AG04449 (cell line): ENCODE measurements around the gene PLEKHA6.

Experiments
- CTCF ChIA-PET: fragments of 350-600 bp; formaldehyde crosslinking; extraction: SDS; loops from one replicate; lab custom pipeline; 2021; ENCODE audit warnings: antibody characterized with exemption; lab: Yijun Ruan, JAX
- POLR2A ChIA-PET: fragments of 400-600, 350-600 bp; formaldehyde crosslinking; extraction: SDS; loops from one replicate; lab custom pipeline; 2020; ENCODE audit warnings: antibody characterized with exemption, inconsistent platforms; lab: Yijun Ruan, JAX
- DNase-seq: peaks from one replicate; pipeline ENCODE4 v3.0.0-alpha.2; 2010; ENCODE audit warnings: low read depth, low spot score
- H3K4me3 ChIP-seq: 2 replicates; pipeline ENCODE4 v1.5.1; 2011; ENCODE audit warnings: low read depth, mild to moderate bottlenecking, control low read depth, low read length
- TF ChIP-seq, protein P1 (sequence below): IDR thresholded peaks from one replicate; pipeline ENCODE4 v1.5.1; 2011; ENCODE audit warnings: mild to moderate bottlenecking, moderate library complexity, low read length, control low read depth, inconsistent platforms; ENCODE audit not compliant: insufficient read depth; ENCODE audit errors: missing control alignments

PLEKHA6 gene

DNA sequence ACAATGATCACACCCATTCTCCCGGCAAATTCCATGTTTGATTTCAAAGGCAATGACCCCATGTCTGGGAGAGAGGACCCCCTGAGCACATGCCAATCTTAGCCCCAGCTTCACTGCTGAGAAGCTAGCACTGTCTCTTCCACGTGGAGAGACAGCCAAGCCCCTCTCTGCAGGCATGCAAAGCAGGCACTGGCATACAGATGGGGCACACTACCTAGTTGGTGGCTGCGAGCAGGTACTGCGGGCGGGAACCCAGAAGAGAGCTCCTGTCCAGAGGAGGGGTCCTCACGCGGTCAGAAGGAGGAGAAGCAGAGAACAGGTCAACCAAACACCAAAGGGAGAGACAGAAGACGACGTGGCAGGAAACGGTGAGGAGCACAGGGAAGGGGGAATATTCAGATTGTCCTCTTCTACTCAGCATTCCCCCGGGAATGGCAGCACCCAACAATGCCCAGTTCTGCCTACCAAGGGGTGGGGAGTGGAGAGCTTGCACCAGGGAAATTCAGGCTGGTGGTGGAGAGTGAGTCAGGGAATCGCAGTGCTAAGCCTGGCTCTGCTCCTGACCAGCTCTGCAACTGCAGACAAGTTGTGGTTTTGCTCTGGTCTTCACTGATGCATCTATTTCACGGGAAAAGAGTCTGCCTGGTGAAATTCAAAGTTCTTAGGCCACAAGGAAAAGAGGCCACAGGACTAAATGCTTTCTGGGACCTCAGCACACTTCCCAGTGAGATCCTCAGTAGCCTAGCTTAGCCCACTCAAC lies 97.8 kb downstream of the PLEKHA6 start:
- no peak overlapping the region for H3K4me3 ChIP-seq
- ChIA-PET POLR2A (no interaction called here), CTCF (interaction anchor here (0.6 to 15.3 kb wide), 10 partner anchors 9 to 401 kb away, joined by 3 to 335 read pairs (median 6); partner anchors contain the start of gene PLEKHA6)
- TF ChIP-seq, protein P1, sequence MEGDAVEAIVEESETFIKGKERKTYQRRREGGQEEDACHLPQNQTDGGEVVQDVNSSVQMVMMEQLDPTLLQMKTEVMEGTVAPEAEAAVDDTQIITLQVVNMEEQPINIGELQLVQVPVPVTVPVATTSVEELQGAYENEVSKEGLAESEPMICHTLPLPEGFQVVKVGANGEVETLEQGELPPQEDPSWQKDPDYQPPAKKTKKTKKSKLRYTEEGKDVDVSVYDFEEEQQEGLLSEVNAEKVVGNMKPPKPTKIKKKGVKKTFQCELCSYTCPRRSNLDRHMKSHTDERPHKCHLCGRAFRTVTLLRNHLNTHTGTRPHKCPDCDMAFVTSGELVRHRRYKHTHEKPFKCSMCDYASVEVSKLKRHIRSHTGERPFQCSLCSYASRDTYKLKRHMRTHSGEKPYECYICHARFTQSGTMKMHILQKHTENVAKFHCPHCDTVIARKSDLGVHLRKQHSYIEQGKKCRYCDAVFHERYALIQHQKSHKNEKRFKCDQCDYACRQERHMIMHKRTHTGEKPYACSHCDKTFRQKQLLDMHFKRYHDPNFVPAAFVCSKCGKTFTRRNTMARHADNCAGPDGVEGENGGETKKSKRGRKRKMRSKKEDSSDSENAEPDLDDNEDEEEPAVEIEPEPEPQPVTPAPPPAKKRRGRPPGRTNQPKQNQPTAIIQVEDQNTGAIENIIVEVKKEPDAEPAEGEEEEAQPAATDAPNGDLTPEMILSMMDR, result no peak
- DNase-seq, result peak; percentile 37

DNA sequence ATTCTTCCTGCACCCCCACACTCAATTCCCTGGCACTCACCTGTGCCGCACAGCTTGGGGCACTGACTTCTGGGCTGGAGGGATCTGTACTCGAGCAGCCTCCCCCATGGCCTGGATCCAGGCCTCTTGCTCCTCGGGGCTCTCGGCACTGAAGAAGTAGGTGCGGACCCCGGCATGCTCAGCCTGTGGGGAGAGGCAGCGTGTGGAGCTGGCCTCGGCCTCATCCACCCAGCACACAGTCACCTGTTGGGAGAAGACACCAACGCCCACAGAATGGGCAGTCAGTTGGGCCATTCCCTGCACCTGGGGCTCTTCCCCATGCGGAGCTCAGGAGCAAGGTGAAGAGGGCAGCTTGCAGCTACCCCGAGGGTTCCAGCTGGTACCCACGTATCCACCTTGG lies 98.5 kb downstream of the PLEKHA6 start:
- DNase-seq, result no peak
- TF ChIP-seq, protein P1, result no peak
- CTCF ChIA-PET, result interaction anchor here (1.2 to 15.3 kb wide), 6 partner anchors 12 to 138 kb away, joined by 3 to 335 read pairs (median 12); partner anchors contain the start of gene PLEKHA6
- POLR2A ChIA-PET, result no interaction called here
- no peak overlapping the region for H3K4me3 ChIP-seq

DNA sequence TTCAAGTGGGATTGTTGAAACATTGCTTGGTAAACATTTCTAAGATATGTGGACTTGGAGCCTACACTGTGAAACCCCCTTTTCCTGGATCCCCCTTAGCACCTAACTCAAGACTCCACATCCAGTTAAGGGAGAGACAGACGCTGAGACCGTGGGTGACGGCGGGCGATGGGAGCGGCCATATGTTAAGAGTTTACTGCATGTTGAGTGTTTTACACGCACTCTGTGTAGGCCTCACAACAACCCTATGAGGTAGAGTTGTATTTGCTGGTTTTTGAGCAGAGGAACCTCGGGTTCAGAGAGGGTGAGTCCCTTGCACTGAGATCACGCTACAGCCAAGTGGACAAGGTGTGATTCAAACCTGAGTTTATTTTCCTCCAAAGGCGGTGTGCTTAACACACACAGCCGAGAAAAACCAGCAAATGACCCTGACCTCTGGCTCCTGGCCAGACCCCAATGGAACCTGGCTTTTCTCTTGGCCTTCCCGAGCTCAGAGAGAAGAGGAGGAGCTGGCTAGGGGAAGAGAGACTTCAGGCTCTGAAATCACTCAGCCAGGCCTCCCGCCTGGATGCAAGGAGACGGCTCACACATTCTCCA lies 99.0 kb downstream of the PLEKHA6 start:
- POLR2A ChIA-PET, result no interaction called here
- CTCF ChIA-PET, result interaction anchor here (1.1 to 15.3 kb wide), 8 partner anchors 23 to 106 kb away, joined by 4 to 335 read pairs (median 14); partner anchors contain the start of genes GOLT1A and PLEKHA6
- H3K4me3 ChIP-seq, result no peak overlapping the region
- TF ChIP-seq, protein P1, result no peak
- no peak for DNase-seq

DNA sequence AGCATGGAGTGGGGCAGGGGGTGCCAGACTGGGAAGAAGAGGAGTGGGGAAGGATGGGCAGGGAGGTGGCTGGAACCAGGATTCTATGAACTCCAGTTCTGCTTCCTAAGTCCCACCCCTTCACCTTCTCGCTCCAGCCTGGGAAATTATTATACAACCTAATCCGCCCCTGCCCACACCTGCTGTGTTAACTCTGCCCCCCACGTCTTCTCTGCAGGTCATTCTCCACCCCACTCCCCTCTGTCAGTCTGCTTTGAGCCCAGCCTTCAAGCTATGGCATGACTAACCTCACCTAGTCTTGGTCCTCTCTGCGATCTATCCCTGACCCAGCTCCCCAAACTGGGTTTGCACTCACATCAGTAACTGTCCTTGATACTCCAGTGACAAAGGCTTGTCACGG lies 99.9 kb downstream of the PLEKHA6 start:
- H3K4me3 ChIP-seq, result no peak overlapping the region
- TF ChIP-seq, protein P1, result no peak
- CTCF ChIA-PET, result interaction anchor here (0.9 to 15.3 kb wide), 14 partner anchors 11 to 246 kb away, joined by 3 to 335 read pairs (median 9); partner anchors contain the start of genes GOLT1A, PLEKHA6 and REN
- POLR2A ChIA-PET, result no interaction called here
- no peak for DNase-seq

DNA sequence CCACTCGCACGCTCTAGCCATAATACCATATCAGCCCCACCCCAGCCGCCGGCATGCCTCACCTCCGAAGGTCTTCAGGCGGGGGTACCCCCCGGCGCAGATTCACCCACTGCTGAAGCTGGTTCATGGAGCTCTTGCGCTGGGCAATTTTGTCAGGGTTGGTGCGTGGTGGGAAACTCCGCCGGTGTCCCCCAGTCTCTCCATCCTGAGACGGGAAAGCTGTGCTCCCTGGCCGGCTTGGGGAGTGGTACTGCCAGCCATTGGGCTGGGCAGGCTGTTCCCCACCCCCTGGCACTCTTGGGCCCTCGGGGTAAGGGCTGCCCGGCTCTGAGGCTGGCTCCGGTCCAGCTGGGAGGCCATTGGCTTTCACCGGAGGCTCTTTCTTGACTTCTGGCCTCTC lies 100.5 kb downstream of the PLEKHA6 start:
- ChIA-PET CTCF (interaction anchor here (0.9 to 15.3 kb wide), 34 partner anchors 11 to 247 kb away, joined by 3 to 335 read pairs (median 8); partner anchors contain the start of genes ETNK2, GOLT1A, PLEKHA6 and REN), POLR2A (interaction anchor here (0.7 kb wide), 1 partner anchor 148 kb away, joined by 3 read pairs; no protein-coding TSS in a partner anchor)
- no peak overlapping the region for H3K4me3 ChIP-seq
- TF ChIP-seq, protein P1, result no peak
- no peak for DNase-seq
